BJ (cell line): ENCODE measurements around the gene DLG2. TPM values are rescaled to one million over a fixed set of nuclear protein-coding genes. Genes with fewer than 3 reads are reported as not detected.

Experiments used
- CTCF ChIA-PET: fragments of 350-600 bp; formaldehyde crosslinking; extraction: SDS; loops from one replicate; lab custom pipeline; 2021; ENCODE audit warnings: antibody characterized with exemption, inconsistent platforms; lab: Yijun Ruan, JAX
- POLR2A ChIA-PET: fragments of 300-600 bp; sonication (Branson Sonifier 250); formaldehyde crosslinking; extraction: SDS; loops from one replicate; lab custom pipeline; 2021; ENCODE audit warnings: antibody characterized with exemption; lab: Charles Lee
- DNase-seq: peaks from one replicate; pipeline ENCODE4 v3.0.0-alpha.2; 2011; ENCODE audit warnings: low read depth
- H3K27me3 ChIP-seq: 2 replicates; pipeline ENCODE4 v1.6.0; 2011; ENCODE audit warnings: low read length; ENCODE audit not compliant: control insufficient read depth, insufficient read depth
- H3K36me3 ChIP-seq: 2 replicates; pipeline ENCODE4 v1.5.1; 2011; ENCODE audit warnings: low read length; ENCODE audit not compliant: control insufficient read depth, insufficient read depth
- H3K4me3 ChIP-seq: 2 replicates; pipeline ENCODE4 v1.5.1; 2011; ENCODE audit warnings: low read depth, mild to moderate bottlenecking, control low read depth, low read length
- polyA plus RNA-seq: library from polyadenylated mRNA; depleted of rRNA; stranded (reverse); fragments of >200 nt; gene quantifications from 2 replicates; pipeline ENCODE4 v1.2.3, GENCODE V29; 2011
- TF ChIP-seq, protein P1 (sequence below): IDR thresholded peaks from 2 replicates; pipeline ENCODE4 v1.5.1; 2011; ENCODE audit warnings: low read depth, mild to moderate bottlenecking, control low read depth, inconsistent platforms, low read length, moderate library complexity; ENCODE audit not compliant: insufficient read depth

Gene DLG2
- polyA plus RNA-seq, 1 experiment, result 0.28 TPM

DNA sequence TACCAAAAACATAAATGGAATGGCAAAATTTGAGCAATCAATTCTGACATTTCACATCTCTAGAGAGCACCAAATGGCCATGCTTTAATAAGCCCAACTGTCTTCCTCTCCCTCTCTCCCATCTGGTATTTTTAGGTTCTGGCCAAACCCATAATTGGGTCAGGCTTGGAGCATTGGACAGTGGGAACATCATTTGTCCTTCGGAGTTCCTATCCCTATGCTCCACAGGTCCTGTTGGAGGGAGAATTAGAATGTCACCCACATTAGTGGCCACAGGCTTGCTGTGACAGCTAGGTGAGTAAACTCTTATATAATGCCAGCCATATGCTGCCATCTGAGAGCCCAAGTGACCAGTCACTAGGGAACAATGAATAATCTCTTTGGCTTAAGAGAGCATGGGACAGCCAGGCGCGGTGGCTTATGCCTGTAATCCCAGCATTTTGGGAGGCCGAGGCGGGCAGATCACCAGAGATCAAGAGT, 2090.0 kb downstream of the DLG2 start:
- Histone ChIP-seq H3K36me3 (no peaks in the 10 kb centered on the region), H3K27me3 (no peaks in the 10 kb centered on the region), H3K4me3 (no peak overlapping the region)
- POLR2A ChIA-PET, result no interaction called here
- TF ChIP-seq, protein P1, sequence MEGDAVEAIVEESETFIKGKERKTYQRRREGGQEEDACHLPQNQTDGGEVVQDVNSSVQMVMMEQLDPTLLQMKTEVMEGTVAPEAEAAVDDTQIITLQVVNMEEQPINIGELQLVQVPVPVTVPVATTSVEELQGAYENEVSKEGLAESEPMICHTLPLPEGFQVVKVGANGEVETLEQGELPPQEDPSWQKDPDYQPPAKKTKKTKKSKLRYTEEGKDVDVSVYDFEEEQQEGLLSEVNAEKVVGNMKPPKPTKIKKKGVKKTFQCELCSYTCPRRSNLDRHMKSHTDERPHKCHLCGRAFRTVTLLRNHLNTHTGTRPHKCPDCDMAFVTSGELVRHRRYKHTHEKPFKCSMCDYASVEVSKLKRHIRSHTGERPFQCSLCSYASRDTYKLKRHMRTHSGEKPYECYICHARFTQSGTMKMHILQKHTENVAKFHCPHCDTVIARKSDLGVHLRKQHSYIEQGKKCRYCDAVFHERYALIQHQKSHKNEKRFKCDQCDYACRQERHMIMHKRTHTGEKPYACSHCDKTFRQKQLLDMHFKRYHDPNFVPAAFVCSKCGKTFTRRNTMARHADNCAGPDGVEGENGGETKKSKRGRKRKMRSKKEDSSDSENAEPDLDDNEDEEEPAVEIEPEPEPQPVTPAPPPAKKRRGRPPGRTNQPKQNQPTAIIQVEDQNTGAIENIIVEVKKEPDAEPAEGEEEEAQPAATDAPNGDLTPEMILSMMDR, result no peak
- DNase-seq, result no peak
- CTCF ChIA-PET, result no interaction called here

DNA sequence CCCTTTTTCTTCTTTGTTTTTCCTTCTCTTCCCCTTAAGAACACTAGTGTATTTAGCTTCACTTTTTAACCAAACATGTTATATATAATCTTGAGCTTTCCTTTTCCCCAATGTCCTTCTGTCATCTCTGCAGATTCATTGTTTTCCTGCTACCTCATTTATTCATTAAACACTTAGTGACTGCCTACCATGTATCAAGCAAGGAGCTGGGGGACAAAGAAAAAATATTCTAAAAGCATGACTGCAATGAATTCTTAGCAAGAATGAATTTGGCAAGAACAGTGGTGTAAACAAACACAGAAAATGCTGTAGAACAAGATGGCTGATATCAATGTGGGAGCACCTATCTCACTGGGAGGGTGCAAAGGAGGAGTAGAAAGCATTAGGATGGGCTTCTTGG, 2094.0 kb downstream of the DLG2 start:
- H3K27me3 ChIP-seq, result no peaks in the 10 kb centered on the region
- TF ChIP-seq, protein P1, result no peak
- H3K36me3 ChIP-seq, result no peaks in the 10 kb centered on the region
- no peak overlapping the region for H3K4me3 ChIP-seq
- no peak for DNase-seq
- CTCF ChIA-PET, result no interaction called here
- POLR2A ChIA-PET, result no interaction called here

DNA sequence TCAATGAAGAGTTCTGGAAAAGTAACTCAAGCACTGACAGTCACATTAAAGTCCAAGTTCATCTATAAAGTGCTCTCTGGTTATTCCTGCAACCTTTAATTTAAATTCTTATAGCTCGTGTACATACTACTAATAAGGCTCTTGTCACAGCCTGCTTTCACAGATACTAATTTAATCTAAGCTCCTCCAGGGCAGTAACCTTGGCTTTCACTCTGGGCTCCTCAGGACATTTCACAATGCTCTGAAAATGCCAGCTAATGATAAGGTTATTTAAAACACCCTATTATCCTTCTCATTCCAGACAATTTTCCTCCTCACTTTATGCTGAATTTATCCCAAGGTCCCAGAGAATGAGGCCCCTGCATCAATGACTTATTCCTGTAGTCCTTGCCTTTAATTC, 2098.3 kb downstream of the DLG2 start:
- CTCF ChIA-PET, result no interaction called here
- POLR2A ChIA-PET, result no interaction called here

DNA sequence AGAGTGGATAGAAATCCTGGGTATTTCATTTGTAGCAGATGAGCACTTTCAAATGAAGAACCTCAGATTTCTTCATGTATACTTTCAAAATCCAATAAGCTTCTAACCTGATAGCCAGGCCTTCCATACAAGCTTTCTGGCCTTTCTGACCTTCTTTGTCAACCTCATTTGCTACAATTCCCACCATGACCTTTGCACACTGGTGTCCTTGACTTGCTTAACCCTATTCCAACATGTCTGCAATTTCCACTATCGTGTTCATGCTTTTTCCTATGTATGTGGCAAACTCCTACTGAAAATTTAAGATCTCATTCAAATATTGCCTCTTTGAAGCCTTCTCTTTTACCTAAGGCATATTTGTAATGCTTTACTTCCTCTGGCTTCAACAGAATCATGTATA, 2098.9 kb downstream of the DLG2 start:
- no peak for DNase-seq
- Histone ChIP-seq H3K36me3 (no peaks in the 10 kb centered on the region), H3K4me3 (no peak overlapping the region), H3K27me3 (no peaks in the 10 kb centered on the region)
- TF ChIP-seq, protein P1, result no peak
- POLR2A ChIA-PET, result no interaction called here
- CTCF ChIA-PET, result no interaction called here

More for the DNA sequence above, 2098.3 kb downstream of the DLG2 start:
- Histone ChIP-seq H3K27me3 (no peaks in the 10 kb centered on the region), H3K36me3 (no peaks in the 10 kb centered on the region), H3K4me3 (no peak overlapping the region)
- no peak for DNase-seq
- TF ChIP-seq, protein P1, result no peak

DNA sequence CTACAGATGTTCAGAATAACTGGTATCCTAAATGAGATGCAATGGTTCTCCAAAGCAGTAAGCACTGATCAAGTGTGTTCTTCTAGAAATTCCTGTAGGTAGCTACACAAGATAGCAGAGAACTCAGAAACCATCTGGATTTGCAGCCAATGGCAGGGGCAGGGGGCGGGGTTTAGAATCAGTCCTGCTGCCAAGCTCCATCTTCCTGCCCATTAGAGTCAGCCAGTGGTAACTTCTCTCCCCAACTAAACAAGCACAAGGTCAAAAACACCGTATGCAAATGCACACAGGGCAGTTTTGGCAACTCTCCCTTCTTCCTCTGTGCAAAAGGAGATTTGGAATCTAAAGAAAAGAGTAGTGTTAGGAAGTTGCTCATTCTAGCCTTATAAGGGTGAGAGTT, 2103.5 kb downstream of the DLG2 start:
- POLR2A ChIA-PET, result no interaction called here
- Histone ChIP-seq H3K27me3 (no peaks in the 10 kb centered on the region), H3K36me3 (no peaks in the 10 kb centered on the region), H3K4me3 (no peak overlapping the region)
- CTCF ChIA-PET, result no interaction called here
- DNase-seq, result no peak
- TF ChIP-seq, protein P1, result no peak
